Measurements from ENCODE around the gene GABRP. TPM values are rescaled to one million over a fixed set of nuclear protein-coding genes. Genes with fewer than 3 reads are reported as not detected.

The GABRP gene
- total RNA-seq, 1 experiment from 2014 or later, result 1.5 TPM

DNA sequence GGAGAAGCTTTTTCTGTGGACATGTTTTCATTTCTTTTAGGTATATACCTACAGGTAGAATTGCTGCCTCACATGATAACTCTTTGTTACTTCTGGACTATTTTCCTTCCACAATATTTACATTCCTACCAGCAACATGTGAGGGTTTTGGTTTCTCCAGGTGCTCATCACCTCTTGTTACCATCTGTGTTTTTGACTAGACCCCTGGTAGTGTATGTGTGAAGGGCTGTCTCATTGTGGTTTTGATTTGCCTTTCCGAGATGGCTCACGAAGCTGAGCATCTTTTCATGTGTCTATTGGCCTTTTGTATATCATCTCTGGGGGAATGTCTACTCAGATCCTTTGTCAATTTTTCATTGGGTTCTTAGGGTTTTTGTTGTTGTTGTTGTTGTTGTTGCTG lies 61.1 kb downstream of the GABRP start:
- no peak overlapping the region for H2AK5ac ChIP-seq (ENCODE audit: insufficient read length, low read length)
- WGBS (ENCODE audit: extremely low coverage, insufficient read length, low lambda C conversion rate), result no CpG with 5 or more reads among the region's 2 CpGs
- no peaks in the 10 kb centered on the region for H4K20me1 ChIP-seq (ENCODE audit: control insufficient read depth, insufficient read depth, insufficient read length)
- no peaks in the 10 kb centered on the region for H3K9me3 ChIP-seq (ENCODE audit: control insufficient read depth, low read depth, low read length)
- H3K4me1 Mint-ChIP-seq, result no peaks in the 10 kb centered on the region
- no peak overlapping the region for H2BK15ac ChIP-seq (ENCODE audit: low read depth, low read length)
- no peak overlapping the region for H2BK12ac ChIP-seq (ENCODE audit: insufficient read length, low read depth, low read length)
- H2BK5ac ChIP-seq (ENCODE audit: insufficient read length, low read length), result no peak overlapping the region
- H3K27ac ChIP-seq (ENCODE audit: insufficient read length, low read depth, low read length), result no peak overlapping the region
- no peak overlapping the region for H2BK20ac ChIP-seq (ENCODE audit: low read depth, low read length, poor library complexity, severe bottlenecking)
- no peak overlapping the region for H4K91ac ChIP-seq (ENCODE audit: insufficient read length, low read depth, low read length)
- TF ChIP-seq, protein P1, sequence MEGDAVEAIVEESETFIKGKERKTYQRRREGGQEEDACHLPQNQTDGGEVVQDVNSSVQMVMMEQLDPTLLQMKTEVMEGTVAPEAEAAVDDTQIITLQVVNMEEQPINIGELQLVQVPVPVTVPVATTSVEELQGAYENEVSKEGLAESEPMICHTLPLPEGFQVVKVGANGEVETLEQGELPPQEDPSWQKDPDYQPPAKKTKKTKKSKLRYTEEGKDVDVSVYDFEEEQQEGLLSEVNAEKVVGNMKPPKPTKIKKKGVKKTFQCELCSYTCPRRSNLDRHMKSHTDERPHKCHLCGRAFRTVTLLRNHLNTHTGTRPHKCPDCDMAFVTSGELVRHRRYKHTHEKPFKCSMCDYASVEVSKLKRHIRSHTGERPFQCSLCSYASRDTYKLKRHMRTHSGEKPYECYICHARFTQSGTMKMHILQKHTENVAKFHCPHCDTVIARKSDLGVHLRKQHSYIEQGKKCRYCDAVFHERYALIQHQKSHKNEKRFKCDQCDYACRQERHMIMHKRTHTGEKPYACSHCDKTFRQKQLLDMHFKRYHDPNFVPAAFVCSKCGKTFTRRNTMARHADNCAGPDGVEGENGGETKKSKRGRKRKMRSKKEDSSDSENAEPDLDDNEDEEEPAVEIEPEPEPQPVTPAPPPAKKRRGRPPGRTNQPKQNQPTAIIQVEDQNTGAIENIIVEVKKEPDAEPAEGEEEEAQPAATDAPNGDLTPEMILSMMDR (conservative IDR thresholded peaks at IDR 0.05), result no peak
- peaks cover 2% of the 10 kb centered on the region; the same call in 1 of the 2 replicates for H3K27me3 Mint-ChIP-seq (ENCODE audit: low read depth)
- H3K23ac ChIP-seq (ENCODE audit: insufficient read length, low read depth, low read length), result no peak overlapping the region
- no peaks in the 10 kb centered on the region for H3K4me1 ChIP-seq (ENCODE audit: insufficient read depth, low read length)
- H3K79me2 ChIP-seq (ENCODE audit: insufficient read depth, low read length), result no peaks in the 10 kb centered on the region
- H3T11ph ChIP-seq (ENCODE audit: low read length), result no peak overlapping the region
- H4K8ac ChIP-seq (replicated peaks; ENCODE audit: insufficient read length, low read depth, low read length), result no peak overlapping the region
- H3K27ac Mint-ChIP-seq, result no peak overlapping the region
- H3K18ac ChIP-seq (ENCODE audit: insufficient read length, low read depth, low read length), result no peak overlapping the region
- H3K4me3 Mint-ChIP-seq, result no peak overlapping the region
- no peak overlapping the region for H3K14ac ChIP-seq (ENCODE audit: insufficient read depth, low read length)
- H4K5ac ChIP-seq (ENCODE audit: insufficient read length, low read depth, low read length), result no peak overlapping the region
- no peak overlapping the region for H3K9ac ChIP-seq (ENCODE audit: extremely low read depth, insufficient read length, low read length)
- no peaks in the 10 kb centered on the region; a peak in 2 of 7 replicates for H3K36me3 Mint-ChIP-seq (ENCODE audit: insufficient read depth in 1 of 3, low read depth in 3 of 3)
- H3K4ac ChIP-seq (ENCODE audit: low read depth, low read length), result no peak overlapping the region
- H3K23me2 ChIP-seq (ENCODE audit: insufficient read length, low read depth, low read length, poor library complexity, severe bottlenecking), result no peaks in the 10 kb centered on the region
- DNase-seq, result no peak
- H3K27me3 ChIP-seq (ENCODE audit: insufficient read depth, low read length), result no peaks in the 10 kb centered on the region
- H3K79me1 ChIP-seq (ENCODE audit: insufficient read depth, low read depth, low read length, poor library complexity, severe bottlenecking), result no peaks in the 10 kb centered on the region
- H2AFZ ChIP-seq (ENCODE audit: low read length), result no peak overlapping the region
- H3K56ac ChIP-seq (ENCODE audit: insufficient read length, low read depth, low read length), result no peak overlapping the region
- no peak overlapping the region for H3K4me2 ChIP-seq (ENCODE audit: insufficient read depth, insufficient read length, low read length)
- no peaks in the 10 kb centered on the region; a peak in 1 of 5 replicates for H3K9me3 Mint-ChIP-seq
- no peak overlapping the region for H2BK120ac ChIP-seq (ENCODE audit: low read depth, low read length, poor library complexity, severe bottlenecking)
